ENCODE measurements around the gene FBLN2. TPM values are rescaled to one million over a fixed set of nuclear protein-coding genes. Genes with fewer than 3 reads are reported as not detected.

FBLN2 gene
- total and polyA plus RNA-seq, 2 of the 4 experiments (the other 2 are of a cell fraction): 11.8 to 60.8 TPM

- TF ChIP-seq MAFK (IDR thresholded peaks at IDR 0.05; ENCODE audit: low read depth, low read length) (no peak), MXI1 (IDR thresholded peaks at IDR 0.05; ENCODE audit: borderline replicate concordance, low read depth, low read length) (no peak), CTCF (conservative IDR thresholded peaks at IDR 0.05; ENCODE audit: low read depth, low read length) (no peak), CHD1 (IDR thresholded peaks at IDR 0.05; ENCODE audit: low read depth, low read length) (no peak), FOS (IDR thresholded peaks at IDR 0.05; ENCODE audit: low read depth, low read length) (no peak), RCOR1 (IDR thresholded peaks at IDR 0.05; ENCODE audit: insufficient replicate concordance, low read length) (no peak), RFX5 (IDR thresholded peaks at IDR 0.05; ENCODE audit: low read depth, low read length) (no peak), POLR2A (IDR thresholded peaks at IDR 0.05; ENCODE audit: low read depth, low read length) (no peak), SMC3 (IDR thresholded peaks at IDR 0.05; ENCODE audit: low read depth, low read length) (no peak), RAD21 (IDR thresholded peaks at IDR 0.05; ENCODE audit: low read length) (no peak), MAZ (IDR thresholded peaks at IDR 0.05; ENCODE audit: borderline replicate concordance, low read depth, low read length) (no peak), NFE2L2 (IDR thresholded peaks at IDR 0.05; ENCODE audit: low read depth, low read length) (no peak), USF2 (IDR thresholded peaks at IDR 0.05; ENCODE audit: low read depth, low read length) (no peak), BHLHE40 (IDR thresholded peaks at IDR 0.05; ENCODE audit: low read depth, low read length) (no peak), ELK1 (IDR thresholded peaks at IDR 0.05; ENCODE audit: borderline replicate concordance, low read depth, low read length) (no peak), CEBPB (IDR thresholded peaks at IDR 0.05; ENCODE audit: low read depth, low read length) (no peak)
- H2BK5ac ChIP-seq (ENCODE audit: low read depth, low read length, poor library complexity, severe bottlenecking): no peak overlapping the region
- BruUV-seq (replicated peaks): no TSS peak
Observed at GRCh38 chr3:13608969-13609725, 60.2 kb downstream of the FBLN2 start.

More at GRCh38 chr3:13608969-13609725, 60.2 kb downstream of the FBLN2 start:
- H3K56ac ChIP-seq (ENCODE audit: extremely low read depth, insufficient read depth, low read length): no peak overlapping the region
- H4K5ac ChIP-seq (ENCODE audit: low read depth, low read length): no peak overlapping the region
- H3K9ac ChIP-seq (ENCODE audit: low read depth, low read length): no peak overlapping the region
- H4K8ac ChIP-seq (ENCODE audit: low read depth in 2 of 2, low read length in 2 of 2): no peak overlapping the region
- H3K9me1 ChIP-seq (ENCODE audit: insufficient read depth, low read length): peaks cover 7% of the 10 kb centered on the region; the same call in 1 of the 2 replicates
- no peak overlapping the region for H2AFZ ChIP-seq (replicated peaks; ENCODE audit: low read length, poor library complexity)
- ChIA-PET POLR2A (ENCODE audit: unreplicated experiment) (no interaction called here), CTCF (no interaction called here)
- H3K23ac ChIP-seq (ENCODE audit: low read depth, low read length): no peak overlapping the region
- no peak overlapping the region for H3K4me3 ChIP-seq (ENCODE audit: insufficient read depth, low read depth, low read length)
- ATAC-seq (ENCODE audit: low read depth) (no peak), DNase-seq (no peak)
- H2BK120ac ChIP-seq (ENCODE audit: low read depth, low read length): no peak overlapping the region
- no peak overlapping the region for H3K4me2 ChIP-seq (ENCODE audit: low read depth, low read length)
- intact Hi-C loops (cut with micrococcal nuclease): no loop called here
- H3K27me3 ChIP-seq (ENCODE audit: control insufficient read depth, insufficient read depth, low read length): no peaks in the 10 kb centered on the region
- WGBS, 2 experiments (ENCODE audit: extremely low coverage in 2 of 2, insufficient read length in 1 of 2): 97% methylated on average over 5 of the region's 20 CpGs; no CpG with 5 or more reads in 1 of the 2 experiments
- H2AK5ac ChIP-seq (ENCODE audit: low read depth, low read length): no peak overlapping the region
- no peaks in the 10 kb centered on the region for H3K9me3 ChIP-seq (ENCODE audit: control insufficient read depth, insufficient read depth, low read length)
- no peak overlapping the region for H2AK9ac ChIP-seq (replicated peaks; ENCODE audit: low read depth, low read length, poor library complexity)
- no peak overlapping the region for H2BK20ac ChIP-seq (ENCODE audit: low read depth, low read length)
- no peak overlapping the region for H3K18ac ChIP-seq (ENCODE audit: low read depth, low read length)
- H4K20me1 ChIP-seq (ENCODE audit: insufficient read depth, low read length): no peaks in the 10 kb centered on the region
- in situ Hi-C loops (cut with MboI; ENCODE audit: low sequenced_read_pairs): no loop called here
- H3K36me3 ChIP-seq (ENCODE audit: control insufficient read depth, insufficient read depth, low read length): no peaks in the 10 kb centered on the region
- no peak overlapping the region for H4K91ac ChIP-seq (ENCODE audit: insufficient read depth, low read depth, low read length)
- dilution Hi-C loops (cut with HindIII; ENCODE audit: low sequenced_read_pairs, unreplicated experiment): no loop called here
- no peaks in the 10 kb centered on the region for H3K79me1 ChIP-seq (ENCODE audit: low read depth in 1 of 2, low read length in 2 of 2)
- H3K4me1 ChIP-seq (ENCODE audit: control insufficient read depth, insufficient read depth, low read length): no peaks in the 10 kb centered on the region
- H3K4ac ChIP-seq (ENCODE audit: low read depth, low read length): no peak overlapping the region
- no peak overlapping the region for H3K14ac ChIP-seq (replicated peaks; ENCODE audit: low read depth, low read length)
- no peak overlapping the region for H3K27ac ChIP-seq (ENCODE audit: insufficient read depth, low read length)
- no peak overlapping the region for H2BK15ac ChIP-seq (ENCODE audit: low read depth, low read length)

Data from IMR-90 (cell line).